ENCODE measurements around the gene VIT.

DNA sequence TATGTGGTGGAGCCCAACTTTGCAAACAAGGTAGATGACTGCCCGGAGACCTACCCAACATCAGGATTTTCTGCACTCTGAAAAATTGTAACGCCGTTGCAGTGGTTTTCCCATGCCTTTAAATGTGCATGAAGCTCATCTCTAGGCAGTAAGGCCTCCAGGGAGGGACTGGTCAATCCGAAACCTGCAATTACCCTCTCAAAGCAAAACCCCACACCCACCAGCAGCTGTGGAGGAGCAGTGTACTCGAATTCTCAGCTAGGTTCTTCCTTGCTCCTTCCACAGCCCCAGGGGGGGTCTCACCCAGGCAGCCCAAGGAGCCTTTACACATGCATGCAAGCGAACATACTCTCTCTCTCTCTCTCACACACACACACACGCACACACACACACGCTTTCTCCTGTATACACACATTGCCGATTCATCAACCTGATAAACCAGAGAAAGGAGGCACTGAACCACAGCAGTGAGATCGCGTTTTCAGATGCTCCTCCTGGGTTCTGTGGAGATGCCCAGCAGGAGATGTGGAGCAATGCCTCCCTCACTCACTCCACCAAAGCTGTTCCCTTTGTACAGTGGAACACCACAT lies 109.2 kb downstream of the VIT start:
- no peak for TF ChIP-seq EZH2 (IDR thresholded peaks at IDR 0.05)
- TF ChIP-seq, protein P1, sequence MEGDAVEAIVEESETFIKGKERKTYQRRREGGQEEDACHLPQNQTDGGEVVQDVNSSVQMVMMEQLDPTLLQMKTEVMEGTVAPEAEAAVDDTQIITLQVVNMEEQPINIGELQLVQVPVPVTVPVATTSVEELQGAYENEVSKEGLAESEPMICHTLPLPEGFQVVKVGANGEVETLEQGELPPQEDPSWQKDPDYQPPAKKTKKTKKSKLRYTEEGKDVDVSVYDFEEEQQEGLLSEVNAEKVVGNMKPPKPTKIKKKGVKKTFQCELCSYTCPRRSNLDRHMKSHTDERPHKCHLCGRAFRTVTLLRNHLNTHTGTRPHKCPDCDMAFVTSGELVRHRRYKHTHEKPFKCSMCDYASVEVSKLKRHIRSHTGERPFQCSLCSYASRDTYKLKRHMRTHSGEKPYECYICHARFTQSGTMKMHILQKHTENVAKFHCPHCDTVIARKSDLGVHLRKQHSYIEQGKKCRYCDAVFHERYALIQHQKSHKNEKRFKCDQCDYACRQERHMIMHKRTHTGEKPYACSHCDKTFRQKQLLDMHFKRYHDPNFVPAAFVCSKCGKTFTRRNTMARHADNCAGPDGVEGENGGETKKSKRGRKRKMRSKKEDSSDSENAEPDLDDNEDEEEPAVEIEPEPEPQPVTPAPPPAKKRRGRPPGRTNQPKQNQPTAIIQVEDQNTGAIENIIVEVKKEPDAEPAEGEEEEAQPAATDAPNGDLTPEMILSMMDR (IDR thresholded peaks at IDR 0.05) = no peak
